Suppressor macrophage (primary cell): ENCODE measurements around the gene CIPC.

Source experiments
- DNase-seq, 4 experiments: peaks; one replicate each; pipeline ENCODE4 v3.0.0-alpha.2; 2020 to 2022

The CIPC gene

GRCh38 chr14:77128414-77128891 is 30.4 kb downstream of the CIPC start:
- DNase-seq: no peak

DNA sequence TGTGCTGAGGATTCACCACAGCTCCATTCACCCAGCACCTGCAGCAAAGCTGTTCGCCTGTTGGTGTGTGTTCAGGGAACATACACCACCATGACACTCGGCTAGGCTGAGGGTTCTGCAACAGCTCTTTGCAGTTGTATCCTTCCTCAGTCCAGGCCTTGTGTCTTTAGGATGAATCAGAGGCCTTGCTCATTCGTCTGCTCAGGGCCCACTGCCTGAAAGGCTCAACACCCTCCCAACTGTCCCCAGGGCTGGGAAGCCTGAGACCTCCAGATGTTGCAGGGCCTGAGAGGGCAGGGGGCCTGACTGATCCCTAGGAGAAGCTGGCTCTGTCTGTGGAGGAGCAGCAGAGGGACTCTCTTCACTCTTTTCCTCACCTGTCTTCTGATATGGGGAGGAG is 32.3 kb downstream of the CIPC start:
- no peak for DNase-seq

GRCh38 chr14:77131206-77131605 is 33.1 kb downstream of the CIPC start:
- DNase-seq: no peak

DNA sequence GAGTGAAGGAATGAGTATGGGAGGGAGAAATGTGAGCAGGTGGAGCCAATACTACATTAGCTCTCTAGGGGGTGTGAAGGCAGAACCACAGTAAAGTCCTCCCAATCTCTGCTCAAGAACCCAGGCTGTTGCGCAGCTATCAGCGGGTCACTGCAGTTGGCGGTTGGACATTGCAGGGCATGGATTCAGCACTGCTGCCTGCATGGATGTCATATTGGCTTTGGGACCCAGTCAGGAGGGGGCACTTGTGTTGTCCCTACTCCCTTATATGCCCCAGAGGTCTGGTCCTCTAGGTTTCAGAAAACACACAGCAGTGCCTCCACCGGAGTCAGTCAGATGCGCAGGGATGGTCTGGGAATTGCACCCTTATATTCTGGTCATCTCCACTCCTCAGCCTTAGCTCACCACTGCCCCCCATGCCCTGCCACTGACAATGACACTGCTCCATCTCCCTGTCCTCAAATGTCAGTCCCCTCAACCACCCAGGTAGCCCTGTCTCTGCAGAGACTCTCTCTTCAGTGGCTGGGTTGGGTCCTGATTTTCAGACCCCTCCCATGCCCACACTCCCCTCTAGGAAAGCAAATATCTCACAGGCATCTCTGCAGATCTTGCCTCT is 33.9 kb downstream of the CIPC start:
- no peak for DNase-seq

- DNase-seq: peak; percentile 69 to 84 (median 75)
Measured at GRCh38 chr14:77133720-77134338, 35.8 kb downstream of the CIPC start.

DNA sequence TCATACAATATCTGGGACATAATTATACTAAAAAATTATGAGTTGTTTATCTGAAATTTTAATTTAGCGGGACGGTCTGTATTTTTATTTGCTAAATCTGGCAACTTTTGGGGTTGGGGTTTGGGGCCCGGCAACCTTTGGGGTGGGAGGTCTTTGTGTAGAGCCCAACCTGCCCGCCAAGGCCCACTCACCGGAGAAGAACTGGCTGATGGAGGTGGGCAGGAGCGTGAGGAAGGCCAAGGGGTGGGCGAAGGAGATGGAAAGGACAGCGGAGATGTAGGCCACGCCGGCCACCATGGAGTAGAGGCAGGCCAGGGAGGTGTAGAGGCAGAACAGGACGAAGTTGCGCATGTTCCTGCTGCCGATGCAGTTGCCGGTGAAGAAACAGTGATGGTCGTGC is 41.0 kb downstream of the CIPC start:
- DNase-seq: no peak

DNA sequence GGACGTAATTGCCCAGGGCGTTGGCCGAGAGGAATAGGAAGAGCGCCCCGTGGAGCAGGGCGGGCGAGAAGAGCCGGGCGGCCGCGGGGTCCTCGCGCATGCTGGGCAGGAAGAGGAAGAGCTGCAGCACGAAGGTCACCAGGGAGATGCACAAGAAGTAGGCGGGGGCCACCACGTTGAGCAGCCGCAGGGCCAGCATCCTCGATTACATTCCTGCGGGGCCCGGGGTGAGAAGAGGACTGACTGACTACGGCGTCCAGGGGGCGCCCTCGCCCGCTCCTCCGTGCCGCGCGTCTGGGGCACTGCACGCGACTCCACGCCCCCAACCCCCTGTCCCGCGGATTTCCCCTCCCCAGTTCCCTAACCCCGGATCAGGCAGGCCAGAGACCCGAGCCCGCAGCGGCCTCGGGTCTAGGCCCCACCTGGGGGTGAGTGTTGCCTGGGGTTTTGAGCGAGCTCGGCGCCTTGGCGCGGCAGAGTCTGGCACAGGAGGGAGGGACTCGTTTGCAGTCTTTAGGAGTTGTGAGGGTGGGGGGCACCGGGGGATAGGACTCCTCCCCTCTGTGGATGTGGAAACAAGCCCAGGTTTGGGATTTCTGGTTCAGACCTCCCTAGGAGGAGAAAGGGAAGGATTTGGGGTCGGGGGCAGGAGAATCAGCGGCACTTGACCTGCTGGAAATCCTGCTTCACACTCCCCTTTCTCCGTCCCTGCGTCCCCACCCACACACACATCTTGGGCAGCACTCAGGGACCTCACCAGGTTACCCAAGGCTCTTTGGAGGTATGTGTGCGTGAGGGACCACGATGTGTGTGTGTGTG is 41.7 kb downstream of the CIPC start:
- DNase-seq: peak in 3 of 4 experiments; percentile 33 to 55 (median 46)

DNA sequence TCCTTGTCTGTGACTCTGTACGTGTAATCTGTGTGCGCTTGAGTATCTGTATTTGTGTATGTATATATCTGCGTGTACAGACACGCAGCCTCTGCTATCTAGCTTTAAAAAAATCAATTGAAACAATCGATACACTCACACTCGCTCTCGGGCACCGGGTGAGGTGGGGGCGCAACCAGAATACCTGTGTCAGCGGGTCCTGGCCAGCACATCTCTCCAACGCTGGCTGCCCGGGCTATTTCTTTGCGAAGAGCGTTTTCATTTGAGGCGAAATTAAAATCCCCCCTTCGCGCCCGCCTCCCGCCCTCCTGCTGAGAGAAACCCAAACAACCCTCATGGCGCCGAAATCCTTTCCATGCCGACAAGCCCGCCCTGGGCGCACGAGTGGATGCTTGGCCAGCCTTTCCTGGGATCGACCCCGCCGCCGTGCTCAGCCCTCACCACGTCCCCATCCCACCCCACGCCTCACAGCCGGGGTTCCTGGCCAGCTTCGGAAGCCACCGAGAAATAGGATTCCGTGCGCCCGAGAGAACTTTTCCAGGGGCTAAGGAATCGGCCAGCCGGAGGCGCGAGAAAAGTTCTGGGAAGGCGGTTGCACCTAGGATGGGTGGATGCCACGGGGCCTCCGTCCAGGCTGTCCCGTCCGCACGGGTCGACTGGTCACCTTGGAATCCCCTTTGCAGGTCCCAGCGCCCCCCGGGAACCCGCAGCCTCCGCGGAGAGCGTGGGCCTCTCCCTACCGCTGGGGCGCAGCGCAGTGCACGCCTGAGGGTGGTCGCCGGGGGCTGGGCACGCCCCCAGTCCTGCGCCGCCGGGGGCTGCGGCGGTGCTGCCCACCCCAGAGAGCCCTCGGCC is 42.5 kb downstream of the CIPC start:
- no peak for DNase-seq

DNA sequence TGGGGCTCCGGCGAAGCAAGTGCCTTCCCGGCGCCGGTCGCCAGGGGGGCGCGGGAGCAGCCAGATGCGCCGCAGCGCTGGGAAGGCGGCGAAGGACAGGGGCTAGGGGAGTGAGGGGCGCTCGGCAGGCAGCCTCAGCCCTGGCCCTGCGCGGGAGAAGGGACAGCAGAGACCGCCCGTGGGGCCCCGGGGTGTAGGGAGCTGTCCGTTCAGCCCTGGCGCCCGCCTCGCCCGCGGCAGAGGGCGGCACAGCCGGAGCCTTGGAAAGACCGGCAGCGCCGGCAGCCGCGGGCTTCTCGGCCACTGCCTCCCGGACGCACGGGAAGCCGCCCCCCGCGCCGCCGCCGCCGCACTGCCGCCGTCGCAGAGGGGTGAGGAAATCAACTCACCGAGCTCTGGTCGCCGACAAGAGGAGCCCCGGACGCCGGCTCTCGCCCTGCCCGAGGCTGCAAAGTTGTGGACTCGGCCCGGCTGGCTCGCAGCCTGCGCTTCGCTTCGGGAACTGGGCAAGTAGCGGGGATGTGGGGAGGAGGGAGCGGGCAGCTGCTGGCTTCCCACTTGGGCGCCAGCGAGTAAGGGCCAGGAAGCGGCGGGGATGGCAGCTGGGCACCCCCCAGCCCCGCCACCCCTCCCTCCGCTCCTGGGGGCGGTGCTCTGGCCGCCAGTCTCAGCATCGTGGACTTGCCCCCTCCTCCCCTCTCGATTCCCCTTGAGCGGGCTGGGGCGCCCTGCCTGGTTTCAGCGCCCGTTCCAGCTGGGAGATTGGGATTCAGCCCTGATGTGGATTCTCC is 43.4 kb downstream of the CIPC start, which contains the start of gene ZDHHC22:
Gene ZDHHC22 (minus strand): TSS at position 578 of the 791 bp plus-strand sequence. CDS start 2,053 bp downstream, outside the sequence.
- peak in 2 of 4 experiments; percentile 7 to 42 for DNase-seq

DNA sequence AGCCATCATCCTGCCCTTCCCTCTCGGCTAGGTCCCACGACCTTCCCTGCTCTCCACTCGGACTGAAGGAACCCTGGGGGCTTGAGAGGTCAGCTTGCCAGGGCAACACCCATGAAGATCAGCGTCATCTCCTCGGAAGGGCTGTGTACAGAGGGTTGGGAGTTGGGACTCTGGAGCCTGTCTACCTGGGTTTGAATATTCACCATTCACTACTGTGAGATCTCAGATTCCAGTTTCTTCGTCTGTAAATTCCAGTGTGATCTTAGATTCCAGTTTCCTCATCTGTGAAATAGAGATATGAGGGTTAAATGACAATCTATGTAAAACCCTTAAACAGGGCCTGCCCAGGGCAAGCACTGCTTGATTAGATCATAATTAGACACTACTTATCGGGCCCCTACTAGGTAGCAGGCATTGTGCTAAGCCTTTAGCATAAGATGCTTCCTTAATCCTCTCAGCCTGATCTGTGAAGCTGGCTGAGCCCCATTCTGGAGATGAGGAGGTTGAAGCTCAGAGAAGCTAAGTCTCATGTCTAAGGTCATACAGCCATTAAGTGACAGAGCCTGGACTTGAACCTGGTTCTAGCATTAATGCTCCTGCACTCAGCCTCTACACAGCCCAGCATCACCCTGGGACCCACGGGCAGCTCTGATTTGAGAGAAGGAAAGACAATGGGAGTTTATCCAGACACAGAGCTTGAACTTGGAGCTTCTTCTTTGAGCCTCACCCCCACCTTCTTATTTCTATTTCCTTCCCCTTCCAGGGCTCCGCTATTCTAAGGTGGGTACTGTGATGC is 44.1 kb downstream of the CIPC start:
- no peak for DNase-seq

DNA sequence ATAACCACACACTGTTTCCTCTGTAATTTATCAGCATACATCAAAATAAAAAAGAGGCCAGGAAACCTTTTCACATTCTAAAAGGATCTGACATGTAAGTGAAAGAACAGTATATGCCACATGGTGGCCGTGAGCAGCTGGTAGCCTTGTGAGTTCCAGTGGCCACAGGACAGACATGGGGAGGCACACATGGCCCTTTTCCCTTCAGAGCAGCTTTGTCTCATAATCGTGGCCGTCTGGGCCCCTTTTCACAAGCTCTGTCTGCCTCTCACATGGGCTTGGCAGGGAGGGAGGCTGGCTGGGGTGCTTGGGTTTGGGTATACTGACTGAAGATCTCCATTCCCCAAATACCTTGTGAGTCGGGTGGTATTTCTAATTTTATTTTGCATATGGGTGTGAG is 45.0 kb downstream of the CIPC start:
- no peak for DNase-seq

GRCh38 chr14:77144412-77145115 is 46.5 kb downstream of the CIPC start:
- DNase-seq: no peak

DNA sequence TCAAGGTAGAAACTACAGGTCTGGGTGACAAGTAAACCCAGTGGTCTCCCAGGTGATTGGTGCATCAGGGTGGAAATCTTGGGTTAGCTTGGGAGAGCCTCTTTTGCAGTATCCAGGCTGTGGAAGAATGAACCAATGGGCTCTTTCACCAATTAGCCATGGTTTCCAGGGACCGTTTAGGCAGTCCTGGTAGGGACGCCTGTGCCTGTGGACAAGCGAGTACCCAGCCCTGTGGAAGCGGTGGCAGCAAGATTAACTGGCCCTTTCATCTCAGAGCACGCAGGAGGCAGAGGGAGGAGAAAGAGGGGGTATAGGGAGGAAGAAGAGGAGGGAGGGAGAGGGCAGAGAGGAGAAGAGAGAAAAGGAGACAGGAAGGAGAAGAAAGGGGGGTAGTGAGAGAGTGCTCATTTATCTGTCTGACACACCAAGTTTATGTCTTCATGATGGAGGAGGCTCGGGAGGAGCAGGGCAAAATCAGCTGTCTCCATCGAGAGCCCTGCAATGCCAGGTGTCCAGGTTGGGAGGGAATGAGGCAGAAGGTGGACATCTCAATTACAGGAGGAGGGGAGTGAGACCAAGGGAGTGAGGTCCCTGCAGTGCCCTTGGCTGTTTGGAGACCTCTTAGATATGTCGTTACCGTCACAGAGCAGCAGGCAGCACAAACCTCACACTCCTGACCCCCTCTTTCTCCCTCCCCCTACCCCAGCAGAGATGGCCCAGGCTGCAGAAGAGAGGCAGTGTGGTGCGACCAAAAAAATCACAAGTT is 48.1 kb downstream of the CIPC start:
- DNase-seq: no peak

GRCh38 chr14:77148510-77149231 is 50.6 kb downstream of the CIPC start:
- no peak for DNase-seq

DNA sequence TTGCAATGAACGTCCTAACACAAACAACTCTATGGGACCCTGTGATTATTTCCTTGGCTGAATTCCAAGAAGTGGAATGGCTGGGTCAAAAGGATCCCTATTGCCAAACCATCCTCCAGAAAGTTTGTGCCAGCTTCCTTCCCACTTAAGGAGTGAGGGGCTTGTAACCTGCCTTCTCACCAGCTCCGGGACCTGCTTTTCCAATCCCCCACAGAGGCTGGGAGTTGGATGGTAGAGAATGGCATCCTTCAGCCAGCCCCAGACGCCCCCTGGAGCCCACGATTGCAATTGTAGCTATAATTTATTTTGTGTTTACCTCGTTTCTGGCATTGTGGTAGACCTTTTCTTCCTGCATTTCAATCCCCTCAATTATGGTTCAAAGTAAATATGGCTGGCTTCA is 53.2 kb downstream of the CIPC start:
- peak; percentile 11 to 50 (median 28) for DNase-seq

- peak in 2 of 4 experiments; percentile 59 to 77 for DNase-seq
Measured at GRCh38 chr14:77151918-77152588, 54.0 kb downstream of the CIPC start.

DNA sequence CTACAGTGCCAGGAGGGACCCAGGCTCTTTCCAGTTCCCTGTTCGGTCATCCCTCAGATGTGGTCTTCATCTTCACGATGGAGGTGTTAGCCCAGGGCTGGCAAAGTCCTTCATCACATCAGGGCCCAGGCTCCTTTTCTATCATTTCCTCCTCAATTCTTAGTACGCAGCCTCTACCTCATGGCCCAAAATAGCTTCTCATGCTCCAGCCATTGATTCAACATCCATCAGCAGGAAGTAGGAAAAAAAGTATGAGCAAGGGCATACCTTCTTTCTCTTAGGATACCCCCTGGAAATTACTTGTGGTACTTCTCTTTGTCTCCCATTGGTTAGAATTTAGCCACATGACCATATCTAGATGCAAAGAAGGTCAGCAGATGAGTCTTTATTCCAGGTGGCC is 55.7 kb downstream of the CIPC start:
- no peak for DNase-seq

DNA sequence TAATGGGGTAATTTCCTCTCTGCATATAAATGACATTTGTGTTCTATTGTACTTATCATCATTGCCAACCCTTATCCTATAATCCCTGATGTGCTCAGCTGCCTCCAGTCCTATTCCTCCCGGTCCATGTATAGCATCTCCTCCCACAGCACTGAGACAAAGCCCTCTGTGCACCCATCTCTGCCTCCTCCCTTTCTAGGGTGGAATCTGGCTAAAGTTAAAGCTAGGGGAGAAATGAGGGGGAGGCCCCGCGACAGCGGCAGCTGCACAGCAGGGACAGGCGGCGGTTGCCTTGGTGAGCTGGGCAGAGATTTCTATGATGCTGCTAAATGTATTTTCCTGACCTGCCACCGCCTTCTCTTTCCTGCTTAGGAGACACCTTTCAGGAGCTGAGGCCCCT is 56.4 kb downstream of the CIPC start:
- DNase-seq: no peak
